ENCODE data around the gene DPP3.

- TF ChIP-seq, protein P1, sequence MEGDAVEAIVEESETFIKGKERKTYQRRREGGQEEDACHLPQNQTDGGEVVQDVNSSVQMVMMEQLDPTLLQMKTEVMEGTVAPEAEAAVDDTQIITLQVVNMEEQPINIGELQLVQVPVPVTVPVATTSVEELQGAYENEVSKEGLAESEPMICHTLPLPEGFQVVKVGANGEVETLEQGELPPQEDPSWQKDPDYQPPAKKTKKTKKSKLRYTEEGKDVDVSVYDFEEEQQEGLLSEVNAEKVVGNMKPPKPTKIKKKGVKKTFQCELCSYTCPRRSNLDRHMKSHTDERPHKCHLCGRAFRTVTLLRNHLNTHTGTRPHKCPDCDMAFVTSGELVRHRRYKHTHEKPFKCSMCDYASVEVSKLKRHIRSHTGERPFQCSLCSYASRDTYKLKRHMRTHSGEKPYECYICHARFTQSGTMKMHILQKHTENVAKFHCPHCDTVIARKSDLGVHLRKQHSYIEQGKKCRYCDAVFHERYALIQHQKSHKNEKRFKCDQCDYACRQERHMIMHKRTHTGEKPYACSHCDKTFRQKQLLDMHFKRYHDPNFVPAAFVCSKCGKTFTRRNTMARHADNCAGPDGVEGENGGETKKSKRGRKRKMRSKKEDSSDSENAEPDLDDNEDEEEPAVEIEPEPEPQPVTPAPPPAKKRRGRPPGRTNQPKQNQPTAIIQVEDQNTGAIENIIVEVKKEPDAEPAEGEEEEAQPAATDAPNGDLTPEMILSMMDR (IDR thresholded peaks at IDR 0.05; ENCODE audit: low read depth, low read length), result no peak
- no peak for TF ChIP-seq POLR2A (IDR thresholded peaks at IDR 0.05; ENCODE audit: extremely low read depth, insufficient read length)
These were observed 14.2 kb downstream of the DPP3 start for GRCh38 chr11:66494458-66494857.

All from NB4 (cell line).